Activated CD8-positive, alpha-beta memory T cell treated with anti-CD3 and anti-CD28 coated beads for 1 hour (primary cell): ENCODE results near the gene ZBTB2.
A peak's percentile ranks its signal among the peaks of the same experiment; 100 is the strongest.

Experiments used
- DNase-seq, 2 donors: peaks; one replicate each; pipeline ENCODE4 v3.0.0-alpha.2; 2020; ENCODE audit warnings: low read depth in 1 of 2; ENCODE audit errors: extremely low read depth in 1 of 2

The ZBTB2 gene

GRCh38 chr6:151391471-151392413, at the start of gene ZBTB2:
ZBTB2 (minus strand) TSS chr6:151391559; CDS start chr6:151373637, 17,922 bp downstream.
- DNase-seq = peak in 1 of 2 donors; percentile 45

- DNase-seq = no peak
These were observed 49.6 kb upstream of the ZBTB2 start for GRCh38 chr6:151440930-151441329.

GRCh38 chr6:151440498-151440897, 49.1 kb upstream of the ZBTB2 start:
- DNase-seq = no peak

GRCh38 chr6:151437401-151437800, 46.0 kb upstream of the ZBTB2 start:
- DNase-seq = no peak

- no peak for DNase-seq
These were observed 45.4 kb upstream of the ZBTB2 start for GRCh38 chr6:151436802-151437201.

GRCh38 chr6:151436300-151436699, 44.9 kb upstream of the ZBTB2 start:
- no peak for DNase-seq

- no peak for DNase-seq
These were observed 43.0 kb upstream of the ZBTB2 start for GRCh38 chr6:151434369-151434768.

- DNase-seq = no peak
These were observed 41.3 kb upstream of the ZBTB2 start for GRCh38 chr6:151432651-151433050.

GRCh38 chr6:151431337-151431736, 40.0 kb upstream of the ZBTB2 start:
- no peak for DNase-seq

GRCh38 chr6:151430886-151431285, 39.5 kb upstream of the ZBTB2 start:
- DNase-seq = no peak

- no peak for DNase-seq
These were observed 36.9 kb upstream of the ZBTB2 start for GRCh38 chr6:151428093-151428735.

GRCh38 chr6:151425561-151425960, 34.2 kb upstream of the ZBTB2 start:
- no peak for DNase-seq

- no peak for DNase-seq
These were observed 31.6 kb upstream of the ZBTB2 start for GRCh38 chr6:151422981-151423380.

- DNase-seq = no peak
These were observed 26.1 kb upstream of the ZBTB2 start for GRCh38 chr6:151417477-151417876.

- DNase-seq = no peak
These were observed 23.4 kb upstream of the ZBTB2 start for GRCh38 chr6:151414641-151415260.

- peak in 1 of 2 donors; percentile 14 for DNase-seq
These were observed 22.2 kb upstream of the ZBTB2 start for GRCh38 chr6:151413372-151414145.

GRCh38 chr6:151412909-151413308, 21.6 kb upstream of the ZBTB2 start:
- no peak for DNase-seq

- no peak for DNase-seq
These were observed 18.3 kb upstream of the ZBTB2 start for GRCh38 chr6:151409679-151410078.

- DNase-seq = no peak
These were observed 17.9 kb upstream of the ZBTB2 start for GRCh38 chr6:151409260-151409659.

GRCh38 chr6:151408858-151409257, 17.5 kb upstream of the ZBTB2 start:
- no peak for DNase-seq

- DNase-seq = no peak
These were observed 12.6 kb upstream of the ZBTB2 start for GRCh38 chr6:151403919-151404308.
